Testis (tissue), 2 donors: ENCODE measurements around the gene TNS1.

Experiments
- POLR2A ChIP-seq: fragments of 450-650 bp; IDR thresholded peaks from one replicate; pipeline ENCODE4 v1.6.1; 2017; ENCODE audit warnings: antibody characterized with exemption, mild to moderate bottlenecking, moderate library complexity
- TF ChIP-seq, protein P1 (sequence below), 3 experiments: fragments of 450-650 bp in 2 of 3; fragments of 200-600 bp in 1 of 3; sonication (generic) in 1 of 3; IDR thresholded peaks; one replicate each; pipeline ENCODE4 v1.5.1; 2016 to 2019; ENCODE audit warnings: antibody characterized with exemption in 3 of 3, mild to moderate bottlenecking in 2 of 3, moderate library complexity in 1 of 3

DNA sequence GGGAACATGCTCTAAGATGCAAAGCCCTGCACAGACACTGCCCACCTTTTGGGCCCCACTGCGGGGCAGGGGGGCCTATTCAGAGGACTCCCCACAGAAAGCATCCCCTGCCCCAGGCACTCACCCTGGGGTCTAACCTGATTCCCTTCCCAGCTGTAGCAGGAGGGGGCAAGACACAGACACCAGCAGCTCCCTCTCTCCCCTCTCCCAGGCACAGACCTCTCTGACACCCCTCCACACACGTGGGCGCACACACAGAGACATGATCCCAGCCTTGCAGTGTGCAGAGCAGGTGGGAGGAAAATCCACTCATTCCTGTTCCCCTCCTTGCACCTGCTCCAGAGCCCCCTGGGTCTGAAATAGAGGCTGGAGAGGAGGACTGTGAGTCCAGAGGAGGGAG is 10.7 kb downstream of the TNS1 start:
- TF ChIP-seq, protein P1, sequence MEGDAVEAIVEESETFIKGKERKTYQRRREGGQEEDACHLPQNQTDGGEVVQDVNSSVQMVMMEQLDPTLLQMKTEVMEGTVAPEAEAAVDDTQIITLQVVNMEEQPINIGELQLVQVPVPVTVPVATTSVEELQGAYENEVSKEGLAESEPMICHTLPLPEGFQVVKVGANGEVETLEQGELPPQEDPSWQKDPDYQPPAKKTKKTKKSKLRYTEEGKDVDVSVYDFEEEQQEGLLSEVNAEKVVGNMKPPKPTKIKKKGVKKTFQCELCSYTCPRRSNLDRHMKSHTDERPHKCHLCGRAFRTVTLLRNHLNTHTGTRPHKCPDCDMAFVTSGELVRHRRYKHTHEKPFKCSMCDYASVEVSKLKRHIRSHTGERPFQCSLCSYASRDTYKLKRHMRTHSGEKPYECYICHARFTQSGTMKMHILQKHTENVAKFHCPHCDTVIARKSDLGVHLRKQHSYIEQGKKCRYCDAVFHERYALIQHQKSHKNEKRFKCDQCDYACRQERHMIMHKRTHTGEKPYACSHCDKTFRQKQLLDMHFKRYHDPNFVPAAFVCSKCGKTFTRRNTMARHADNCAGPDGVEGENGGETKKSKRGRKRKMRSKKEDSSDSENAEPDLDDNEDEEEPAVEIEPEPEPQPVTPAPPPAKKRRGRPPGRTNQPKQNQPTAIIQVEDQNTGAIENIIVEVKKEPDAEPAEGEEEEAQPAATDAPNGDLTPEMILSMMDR (IDR thresholded peaks at IDR 0.05) = no peak
- no peak for TF ChIP-seq POLR2A
